Chondrocyte (in vitro differentiated cells): ENCODE results near the gene CFAP46. TPM values are rescaled to one million over a fixed set of nuclear protein-coding genes. Genes with fewer than 3 reads are reported as not detected.

Source experiments
- DNase-seq: peaks from one replicate; pipeline ENCODE4 v3.0.0; 2021; ENCODE audit warnings: mixed read lengths, low spot score
- H3K27ac Mint-ChIP-seq: one replicate; pipeline ENCODE4 v1.8.0; 2021; ENCODE audit warnings: mild to moderate bottlenecking, moderate library complexity, mixed read lengths; ENCODE audit not compliant: unreplicated experiment
- H3K27me3 Mint-ChIP-seq: 2 replicates; pipeline ENCODE4 v1.8.0; 2021; ENCODE audit warnings: low read depth, mixed read lengths
- H3K36me3 Mint-ChIP-seq: 2 replicates; pipeline ENCODE4 v1.8.0; 2021; ENCODE audit warnings: low read depth, mixed read lengths
- H3K4me1 Mint-ChIP-seq: 2 replicates; pipeline ENCODE4 v1.8.0; 2021; ENCODE audit warnings: low read depth, mild to moderate bottlenecking, mixed read lengths
- H3K4me3 Mint-ChIP-seq: one replicate; pipeline ENCODE4 v1.8.0; 2021; ENCODE audit warnings: mild to moderate bottlenecking, moderate library complexity, mixed read lengths; ENCODE audit not compliant: unreplicated experiment
- H3K9me3 Mint-ChIP-seq: 2 replicates; pipeline ENCODE4 v1.8.0; 2021; ENCODE audit warnings: low read depth, mixed read lengths
- CTCF ChIP-seq: fragments of 200-600 bp; sonication (generic); IDR thresholded peaks from 2 replicates; pipeline ENCODE4 v1.5.0; 2021; ENCODE audit warnings: antibody characterized with exemption, mild to moderate bottlenecking, moderate library complexity
- total RNA-seq: library from RNA; stranded (reverse); gene quantifications from 3 replicates; pipeline ENCODE4 v1.2.1, GENCODE V29; 2021

Gene CFAP46
- total RNA-seq, 1 donor from 2014 or later = 0.92 TPM

GRCh38 chr10:132762267-132762666 lies 180.1 kb downstream of the CFAP46 start:
- DNase-seq = no peak
- H3K4me1 Mint-ChIP-seq = no peaks in the 10 kb centered on the region
- peaks cover 17% of the 10 kb centered on the region for H3K36me3 Mint-ChIP-seq
- peaks cover 3% of the 10 kb centered on the region for H3K9me3 Mint-ChIP-seq
- no peaks in the 10 kb centered on the region for H3K27me3 Mint-ChIP-seq
- H3K4me3 Mint-ChIP-seq = no peak overlapping the region
- H3K27ac Mint-ChIP-seq = no peak overlapping the region
- TF ChIP-seq CTCF = no peak

GRCh38 chr10:132761395-132762060 lies 180.8 kb downstream of the CFAP46 start:
- Mint-ChIP-seq H3K4me1 (no peaks in the 10 kb centered on the region), H3K36me3 (peaks cover 19% of the 10 kb centered on the region), H3K9me3 (peaks cover 3% of the 10 kb centered on the region), H3K4me3 (no peak overlapping the region), H3K27ac (no peak overlapping the region), H3K27me3 (no peaks in the 10 kb centered on the region)
- TF ChIP-seq CTCF = no peak
- DNase-seq = no peak

GRCh38 chr10:132758865-132759264 lies 183.5 kb downstream of the CFAP46 start:
- Mint-ChIP-seq H3K27ac (no peak overlapping the region), H3K9me3 (peaks cover 3% of the 10 kb centered on the region), H3K36me3 (peaks cover 20% of the 10 kb centered on the region), H3K27me3 (no peaks in the 10 kb centered on the region), H3K4me1 (no peaks in the 10 kb centered on the region), H3K4me3 (no peak overlapping the region)
- no peak for TF ChIP-seq CTCF
- DNase-seq = no peak

Other genes with a start within 250 kb of the CFAP46 start
- not detected in 3 replicates for gene NKX6-2, start 156.4 kb downstream of the CFAP46 start, total RNA-seq
- not detected in 3 replicates for gene ADGRA1, start 145.4 kb upstream of the CFAP46 start, total RNA-seq
- 0.24 to 0.72 TPM (median 0.55 TPM) in 3 replicates for gene KNDC1, start 217.6 kb upstream of the CFAP46 start, total RNA-seq